Central memory CD8-positive, alpha-beta T cell (primary cell): Measurements from ENCODE around the gene S100A2.
A peak's percentile ranks its signal among the peaks of the same experiment; 100 is the strongest.
"Not testable (repeated sequence)": the region's sequence is repeated elsewhere in the genome, so short reads cannot be mapped to it uniquely, and the experiment has no call there.

Experiments used
- ATAC-seq: fragments of 150-1000 bp; cut with Tn5 transposase; replicated peaks from 2 replicates; pipeline ENCODE4 v1.10.0; 2022; ENCODE audit warnings: mild to moderate bottlenecking, moderate FRiP score, moderate number of reproducible peaks; ENCODE audit not compliant: poor library complexity, severe bottlenecking; ENCODE audit errors: extremely low read depth
- DNase-seq, 2 donors: peaks; one replicate each; pipeline ENCODE4 v3.0.0; 2021; ENCODE audit warnings: low spot score in 2 of 2
- H3K27ac Mint-ChIP-seq: one replicate; pipeline ENCODE4 v1.8.0; 2022; ENCODE audit warnings: low read depth, mild to moderate bottlenecking, moderate library complexity, mixed read lengths
- H3K27me3 Mint-ChIP-seq: one replicate; pipeline ENCODE4 v1.8.0; 2022; ENCODE audit warnings: mixed read lengths
- H3K36me3 Mint-ChIP-seq: one replicate; pipeline ENCODE4 v1.8.0; 2022; ENCODE audit warnings: mild to moderate bottlenecking, moderate library complexity, mixed read lengths; ENCODE audit not compliant: insufficient read depth
- H3K4me1 Mint-ChIP-seq: one replicate; pipeline ENCODE4 v1.8.0; 2022; ENCODE audit warnings: mixed read lengths
- H3K4me3 Mint-ChIP-seq: one replicate; pipeline ENCODE4 v1.8.0; 2022; ENCODE audit warnings: mild to moderate bottlenecking, moderate library complexity, mixed read lengths
- H3K9me3 Mint-ChIP-seq: one replicate; pipeline ENCODE4 v1.8.0; 2022; ENCODE audit warnings: mixed read lengths

S100A2 gene

DNA sequence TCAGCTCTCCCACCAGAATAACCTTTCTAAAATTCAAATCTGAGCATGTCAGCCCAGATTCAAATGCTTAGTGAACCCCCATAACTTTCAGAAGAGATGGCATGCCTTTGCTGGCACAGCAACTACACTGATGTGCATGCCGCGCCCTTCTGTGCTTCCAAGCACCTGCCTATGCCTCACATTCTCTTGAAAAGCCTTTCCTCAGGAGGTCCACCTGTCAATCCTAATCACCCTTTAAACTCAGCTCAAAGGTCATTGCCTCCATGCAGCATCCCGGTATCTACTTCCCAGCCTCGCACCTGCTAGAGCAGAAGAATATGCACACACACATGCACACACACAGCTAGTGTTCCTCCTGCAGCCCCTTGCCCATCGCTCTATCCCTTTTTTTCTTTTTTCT lies 5.2 kb upstream of the S100A2 start:
- Mint-ChIP-seq H3K4me3 (no peak overlapping the region), H3K4me1 (peaks cover 24% of the 10 kb centered on the region), H3K36me3 (peaks cover 3% of the 10 kb centered on the region), H3K9me3 (no peaks in the 10 kb centered on the region), H3K27ac (no peak overlapping the region), H3K27me3 (peaks cover 20% of the 10 kb centered on the region)
- ATAC-seq (no peak), DNase-seq (no peak)

GRCh38 chr1:153569465-153569864 lies 3.8 kb upstream of the S100A2 start:
- Mint-ChIP-seq H3K4me3 (no peak overlapping the region), H3K36me3 (peaks cover 3% of the 10 kb centered on the region), H3K27ac (no peak overlapping the region), H3K27me3 (peaks cover 20% of the 10 kb centered on the region), H3K4me1 (peaks cover 28% of the 10 kb centered on the region), H3K9me3 (no peaks in the 10 kb centered on the region)
- ATAC-seq (no peak), DNase-seq (no peak)

- H3K27ac Mint-ChIP-seq, result peak overlapping the region; percentile 64
- ATAC-seq, result no peak
- H3K36me3 Mint-ChIP-seq, result peaks cover 3% of the 10 kb centered on the region
- peak; percentile 63 to 71 for DNase-seq
- peaks cover 28% of the 10 kb centered on the region for H3K4me1 Mint-ChIP-seq
- peak overlapping the region; percentile 57 for H3K4me3 Mint-ChIP-seq
- no peaks in the 10 kb centered on the region for H3K9me3 Mint-ChIP-seq
- H3K27me3 Mint-ChIP-seq, result peaks cover 20% of the 10 kb centered on the region
These were observed 2.9 kb upstream of the S100A2 start for GRCh38 chr1:153568367-153569099.

DNA sequence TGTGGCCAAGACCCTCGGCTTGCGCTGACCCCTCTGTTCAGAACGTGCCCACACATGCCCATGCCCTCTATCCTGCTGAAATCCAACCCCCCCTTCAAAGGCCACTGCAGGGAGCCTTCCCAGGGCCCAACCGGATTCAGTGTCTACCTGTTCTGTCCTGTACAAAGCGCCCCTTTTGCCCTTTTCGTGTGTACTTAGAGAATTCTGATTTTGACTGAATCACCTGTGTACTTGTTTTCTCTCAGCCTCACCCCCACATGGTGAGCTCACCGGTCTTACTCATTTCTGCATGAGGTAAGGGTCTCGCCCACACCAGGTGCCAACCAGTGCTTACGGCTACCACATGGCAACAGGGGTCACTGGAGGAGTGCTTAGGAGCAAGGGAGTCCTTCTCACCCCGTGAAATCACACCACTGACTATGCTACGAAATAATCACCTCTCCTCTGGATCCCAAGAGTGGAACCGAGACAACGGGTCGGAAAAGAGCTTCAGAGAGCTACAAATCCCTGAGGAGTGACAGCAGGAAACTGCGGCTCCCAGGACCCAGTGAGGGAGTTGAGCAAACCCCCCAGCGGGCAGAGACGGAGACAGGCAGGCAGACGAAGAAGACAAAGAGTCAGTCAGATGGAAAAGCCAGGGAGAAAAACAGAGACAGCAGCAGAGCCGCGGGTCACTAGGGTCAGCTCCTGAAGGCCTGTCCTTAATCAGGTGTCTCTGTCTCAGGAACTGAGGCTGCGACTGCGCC lies 2.1 kb upstream of the S100A2 start:
- Mint-ChIP-seq H3K4me1 (peaks cover 28% of the 10 kb centered on the region), H3K4me3 (no peak overlapping the region), H3K9me3 (no peaks in the 10 kb centered on the region), H3K27me3 (peaks cover 20% of the 10 kb centered on the region), H3K36me3 (peaks cover 3% of the 10 kb centered on the region), H3K27ac (no peak overlapping the region)
- no peak for DNase-seq
- ATAC-seq, result no peak

DNA sequence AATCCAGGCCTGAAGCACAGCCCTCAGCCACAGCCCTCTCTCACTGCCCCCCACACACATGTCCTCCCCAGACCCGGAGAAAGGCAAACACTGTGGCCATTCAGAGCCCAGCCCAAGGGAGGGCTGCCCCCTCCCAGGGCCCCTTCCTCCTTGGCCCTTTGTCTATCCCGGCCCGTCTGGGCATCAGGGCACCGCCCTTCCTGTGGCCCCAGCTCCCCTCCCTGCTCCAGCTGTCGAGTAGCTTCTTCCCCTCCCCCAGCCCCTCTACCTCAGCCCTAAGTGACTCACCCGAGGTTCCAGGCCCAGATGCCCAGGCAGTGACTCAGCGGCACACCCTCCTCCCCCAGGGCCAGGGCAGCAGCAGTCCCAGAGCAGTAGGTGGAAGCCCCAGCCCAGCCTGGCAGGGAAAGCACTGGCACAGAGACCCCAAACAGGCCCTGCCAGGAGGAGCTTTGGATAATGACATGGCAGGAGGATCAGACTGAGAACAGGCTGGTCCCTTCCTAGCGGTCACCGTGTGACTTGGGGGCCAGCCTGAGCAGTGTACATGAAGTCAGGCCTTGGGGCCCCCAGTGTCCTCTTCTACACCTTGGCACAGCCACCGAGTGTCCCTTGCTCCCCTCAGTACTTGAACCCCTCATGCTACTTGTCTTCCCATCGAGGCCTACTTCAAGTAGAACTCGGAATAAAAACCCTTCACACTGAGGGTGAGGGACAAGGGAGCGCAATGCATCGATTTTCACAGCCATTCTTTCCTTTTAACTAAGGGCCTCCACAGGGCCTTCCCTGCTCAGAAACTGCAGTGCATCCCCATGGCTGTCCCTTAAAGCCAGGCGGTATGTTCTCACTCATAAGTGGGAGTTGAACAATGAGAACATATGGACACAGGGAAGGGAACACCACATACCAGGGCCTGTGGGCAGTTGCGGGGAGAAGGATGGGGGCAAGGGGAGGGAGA lies 1.0 kb upstream of the S100A2 start:
- Mint-ChIP-seq H3K27me3 (peaks cover 16% of the 10 kb centered on the region), H3K4me1 (peaks cover 28% of the 10 kb centered on the region)
- peak; percentile 90 for ATAC-seq

GRCh38 chr1:153563991-153564390 lies 1.7 kb downstream of the S100A2 start:
- no peak overlapping the region for H3K27ac Mint-ChIP-seq
- H3K9me3 Mint-ChIP-seq, result no peaks in the 10 kb centered on the region
- H3K27me3 Mint-ChIP-seq, result no peaks in the 10 kb centered on the region
- DNase-seq, result no peak
- no peak for ATAC-seq
- H3K4me3 Mint-ChIP-seq, result no peak overlapping the region
- peaks cover 3% of the 10 kb centered on the region for H3K36me3 Mint-ChIP-seq
- H3K4me1 Mint-ChIP-seq, result peaks cover 28% of the 10 kb centered on the region

More for the DNA sequence above, 1.0 kb upstream of the S100A2 start:
- Mint-ChIP-seq H3K36me3 (peaks cover 3% of the 10 kb centered on the region), H3K27ac (peak overlapping the region; percentile 89), H3K9me3 (no peaks in the 10 kb centered on the region), H3K4me3 (peak overlapping the region; percentile 50)
- peak; percentile 29 to 32 for DNase-seq

DNA sequence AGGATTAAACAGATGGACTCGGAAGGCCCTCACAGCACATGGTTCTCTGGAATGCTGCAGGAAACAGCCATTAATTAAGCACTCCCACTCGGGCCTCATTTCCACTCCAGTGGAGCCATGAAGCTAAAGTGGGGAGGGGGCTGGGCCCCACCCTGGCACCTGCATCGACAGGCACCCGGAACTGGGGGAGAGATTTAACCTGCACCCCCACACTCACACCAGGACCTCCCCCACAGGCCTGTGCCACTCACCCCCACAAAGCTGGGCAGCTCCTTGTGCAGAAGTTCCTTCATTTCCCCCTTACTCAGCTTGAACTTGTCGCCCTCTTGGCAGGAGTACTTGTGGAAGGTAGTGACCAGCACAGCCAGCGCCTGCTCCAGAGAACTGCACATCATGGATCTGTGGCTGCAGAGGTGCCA lies 2.2 kb downstream of the S100A2 start:
- H3K4me3 Mint-ChIP-seq, result no peak overlapping the region
- no peaks in the 10 kb centered on the region for H3K27me3 Mint-ChIP-seq
- peaks cover 24% of the 10 kb centered on the region for H3K4me1 Mint-ChIP-seq
- H3K9me3 Mint-ChIP-seq, result no peaks in the 10 kb centered on the region
- H3K27ac Mint-ChIP-seq, result no peak overlapping the region
- DNase-seq (no peak), ATAC-seq (no peak)
- H3K36me3 Mint-ChIP-seq, result peaks cover 1% of the 10 kb centered on the region

DNA sequence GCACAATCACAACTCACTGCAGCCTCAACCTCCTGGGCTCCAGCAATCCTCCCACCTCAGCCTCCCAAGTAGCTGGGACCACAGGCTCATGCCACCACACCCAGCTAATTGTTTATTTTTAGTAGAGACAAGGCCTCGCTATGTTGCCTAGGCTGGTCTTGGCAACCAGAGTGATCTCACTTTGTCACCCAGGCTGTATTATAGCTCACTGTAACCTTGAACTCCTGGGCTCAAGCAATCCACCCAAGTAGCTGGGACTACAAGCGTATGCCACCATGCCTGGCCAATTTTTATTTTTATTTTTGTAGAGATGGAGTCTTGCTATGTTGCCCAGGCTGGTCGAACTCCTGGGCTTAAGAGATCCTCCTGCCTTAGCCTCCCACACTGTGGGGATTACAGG lies 3.6 kb downstream of the S100A2 start:
- H3K4me1 Mint-ChIP-seq, result peaks cover 14% of the 10 kb centered on the region
- DNase-seq, H3K36me3 Mint-ChIP-seq, H3K9me3 Mint-ChIP-seq, H3K4me3 Mint-ChIP-seq, ATAC-seq, H3K27me3 Mint-ChIP-seq, H3K27ac Mint-ChIP-seq: not testable (repeated sequence)

DNA sequence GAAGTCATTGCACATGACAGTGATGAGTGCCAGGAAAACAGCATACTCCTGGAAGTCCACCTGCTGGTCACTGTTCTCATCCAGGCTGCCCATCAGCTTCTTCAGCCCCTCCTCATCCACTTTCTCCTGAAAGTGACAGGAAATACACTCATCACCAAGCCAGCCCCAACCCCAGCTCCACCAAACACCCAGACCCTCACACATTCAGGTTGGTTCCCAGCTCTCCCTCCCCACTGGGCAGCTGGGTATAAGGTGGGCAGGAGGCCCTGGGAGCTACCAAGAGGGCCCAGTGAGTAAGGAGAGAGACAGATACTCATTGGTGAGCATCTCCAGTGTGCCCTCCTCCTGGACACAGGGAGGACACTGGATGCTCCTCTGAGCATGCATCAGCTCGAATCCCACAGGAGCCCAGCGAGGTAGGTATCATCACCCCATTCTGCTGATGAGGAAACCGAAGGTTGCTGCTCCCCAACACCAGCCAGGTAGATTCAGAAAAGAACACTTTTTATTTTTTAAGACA lies 4.1 kb downstream of the S100A2 start:
- H3K27me3 Mint-ChIP-seq, result no peaks in the 10 kb centered on the region
- peaks cover 9% of the 10 kb centered on the region for H3K4me1 Mint-ChIP-seq
- H3K36me3 Mint-ChIP-seq, result peaks cover 1% of the 10 kb centered on the region
- no peak overlapping the region for H3K27ac Mint-ChIP-seq
- H3K4me3 Mint-ChIP-seq, result no peak overlapping the region
- DNase-seq (no peak), ATAC-seq (no peak)
- H3K9me3 Mint-ChIP-seq, result no peaks in the 10 kb centered on the region

GRCh38 chr1:153560771-153561465 lies 4.7 kb downstream of the S100A2 start:
- H3K4me3 Mint-ChIP-seq, result no peak overlapping the region
- no peaks in the 10 kb centered on the region for H3K27me3 Mint-ChIP-seq
- ATAC-seq (no peak), DNase-seq (no peak)
- H3K27ac Mint-ChIP-seq, result no peak overlapping the region
- H3K9me3 Mint-ChIP-seq, result no peaks in the 10 kb centered on the region
- peaks cover under 1% of the 10 kb centered on the region for H3K36me3 Mint-ChIP-seq
- H3K4me1 Mint-ChIP-seq, result peaks cover 5% of the 10 kb centered on the region

- Mint-ChIP-seq H3K36me3 (no peaks in the 10 kb centered on the region), H3K4me1 (no peaks in the 10 kb centered on the region), H3K27me3 (no peaks in the 10 kb centered on the region), H3K9me3 (no peaks in the 10 kb centered on the region), H3K27ac (no peak overlapping the region), H3K4me3 (no peak overlapping the region)
- ATAC-seq (no peak), DNase-seq (no peak)
These were observed 5.4 kb downstream of the S100A2 start for GRCh38 chr1:153560241-153560640.

DNA sequence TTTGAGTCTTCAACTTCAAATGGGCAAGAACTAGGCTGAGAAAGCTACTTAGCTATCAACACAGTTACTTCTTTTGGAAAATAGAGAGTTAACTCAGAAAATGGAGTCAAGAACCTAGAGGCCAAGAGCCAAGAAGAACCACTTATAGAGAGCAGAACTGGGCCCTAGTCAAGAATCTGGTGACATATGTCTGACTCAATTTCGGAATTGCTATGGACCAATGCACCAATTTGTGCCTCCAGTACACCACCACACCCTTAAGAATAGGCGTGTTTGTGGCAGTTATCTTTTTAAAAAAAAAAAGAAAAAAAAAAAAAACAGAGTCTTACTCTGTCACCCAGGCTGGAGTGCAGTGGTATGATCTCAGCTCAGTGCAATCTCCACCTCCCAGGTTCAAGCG lies 7.8 kb downstream of the S100A2 start:
- Mint-ChIP-seq H3K4me1 (no peaks in the 10 kb centered on the region), H3K27ac (no peak overlapping the region), H3K4me3 (no peak overlapping the region), H3K9me3 (no peaks in the 10 kb centered on the region), H3K36me3 (no peaks in the 10 kb centered on the region), H3K27me3 (no peaks in the 10 kb centered on the region)
- no peak for ATAC-seq
- DNase-seq, result no peak
